Naive B cell (primary cell): ENCODE data around the gene SLC22A2. TPM values are rescaled to one million over a fixed set of nuclear protein-coding genes. Genes with fewer than 3 reads are reported as not detected.

Source experiments
- ATAC-seq, 2 donors: fragments of 150-1000 bp; cut with Tn5 transposase; 2 replicates each; pipeline ENCODE4 v1.10.0; 2021; ENCODE audit warnings: low read depth in 2 of 2, mild to moderate bottlenecking in 2 of 2, moderate library complexity in 2 of 2
- DNase-seq: peaks from one replicate; pipeline ENCODE4 v3.0.0; 2022
- H3K27ac Mint-ChIP-seq, 6 donors: one replicate each; pipeline ENCODE4 v1.8.0; 2020 to 2022; ENCODE audit warnings: mild to moderate bottlenecking in 6 of 6, mixed read lengths in 6 of 6, moderate library complexity in 5 of 6, inconsistent platforms in 2 of 6
- H3K27me3 Mint-ChIP-seq, 3 donors: one replicate each; pipeline ENCODE4 v1.8.0; 2021 to 2022; ENCODE audit warnings: mixed read lengths in 3 of 3, mild to moderate bottlenecking in 1 of 3
- H3K36me3 Mint-ChIP-seq, 2 donors: one replicate each; pipeline ENCODE4 v1.8.0; 2020 to 2022; ENCODE audit warnings: mixed read lengths in 2 of 2, inconsistent platforms in 1 of 2, mild to moderate bottlenecking in 1 of 2
- H3K4me1 Mint-ChIP-seq, 3 donors: one replicate each; pipeline ENCODE4 v1.8.0; 2020 to 2022; ENCODE audit warnings: mixed read lengths in 3 of 3, inconsistent platforms in 1 of 3, mild to moderate bottlenecking in 1 of 3, moderate library complexity in 1 of 3
- H3K4me3 Mint-ChIP-seq, 8 donors: one replicate each; pipeline ENCODE4 v1.8.0; 2020 to 2022; ENCODE audit warnings: mild to moderate bottlenecking in 8 of 8, mixed read lengths in 8 of 8, moderate library complexity in 8 of 8, inconsistent platforms in 2 of 8
- H3K9me3 Mint-ChIP-seq, 7 donors: one replicate each; pipeline ENCODE4 v1.8.0; 2020 to 2022; ENCODE audit warnings: mixed read lengths in 7 of 7, mild to moderate bottlenecking in 5 of 7, inconsistent platforms in 2 of 7, moderate library complexity in 1 of 7
- polyA plus RNA-seq, 6 donors: library from polyadenylated mRNA; unstranded; fragments of 300-500 nt; fragmentation: Illumina TruSeq; gene quantifications; one replicate each; pipeline ENCODE4 v1.2.3, GENCODE V29; 2021; ENCODE audit warnings: low read depth in 6 of 6

SLC22A2 gene
- polyA plus RNA-seq, 6 donors from 2014 or later, result not detected

DNA sequence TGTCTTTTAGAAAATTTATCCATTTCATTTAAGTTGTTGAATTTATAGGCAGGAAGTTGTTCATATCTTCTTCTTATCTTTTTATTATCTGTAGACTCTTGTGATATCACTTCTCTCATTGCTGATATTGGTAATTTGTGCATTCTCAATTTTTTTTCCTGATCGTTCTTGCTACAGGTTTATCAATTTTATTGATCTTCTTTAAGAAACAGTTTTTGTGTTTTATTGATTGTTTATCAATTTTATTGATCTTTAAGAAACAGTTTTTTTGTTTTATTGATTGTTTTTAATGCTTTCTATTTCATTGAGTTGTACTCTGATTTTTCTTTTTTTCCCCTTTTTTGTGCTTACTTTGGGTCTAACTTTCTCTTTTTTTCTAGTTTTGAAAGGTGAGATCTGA lies 23.8 kb upstream of the SLC22A2 start:
- no peak overlapping the region for H3K27ac Mint-ChIP-seq
- no peaks in the 10 kb centered on the region for H3K4me1 Mint-ChIP-seq
- no peak for ATAC-seq
- H3K9me3 Mint-ChIP-seq, result peaks cover 0 to 24% (median 5%) of the 10 kb centered on the region in 7 donors
- DNase-seq, result no peak
- H3K4me3 Mint-ChIP-seq, result no peak overlapping the region
- H3K36me3 Mint-ChIP-seq, result no peaks in the 10 kb centered on the region
- peaks cover 25 to 45% (median 30%) of the 10 kb centered on the region in 3 donors for H3K27me3 Mint-ChIP-seq

- Mint-ChIP-seq H3K27me3 (peaks cover 5 to 21% (median 12%) of the 10 kb centered on the region in 3 donors), H3K4me3 (no peak overlapping the region), H3K36me3 (no peaks in the 10 kb centered on the region), H3K27ac (no peak overlapping the region), H3K9me3 (peaks cover 0 to 17% (median 2%) of the 10 kb centered on the region in 7 donors), H3K4me1 (no peaks in the 10 kb centered on the region)
- ATAC-seq, result no peak
- no peak for DNase-seq
Observed at GRCh38 chr6:160279850-160280249, 21.2 kb upstream of the SLC22A2 start.

DNA sequence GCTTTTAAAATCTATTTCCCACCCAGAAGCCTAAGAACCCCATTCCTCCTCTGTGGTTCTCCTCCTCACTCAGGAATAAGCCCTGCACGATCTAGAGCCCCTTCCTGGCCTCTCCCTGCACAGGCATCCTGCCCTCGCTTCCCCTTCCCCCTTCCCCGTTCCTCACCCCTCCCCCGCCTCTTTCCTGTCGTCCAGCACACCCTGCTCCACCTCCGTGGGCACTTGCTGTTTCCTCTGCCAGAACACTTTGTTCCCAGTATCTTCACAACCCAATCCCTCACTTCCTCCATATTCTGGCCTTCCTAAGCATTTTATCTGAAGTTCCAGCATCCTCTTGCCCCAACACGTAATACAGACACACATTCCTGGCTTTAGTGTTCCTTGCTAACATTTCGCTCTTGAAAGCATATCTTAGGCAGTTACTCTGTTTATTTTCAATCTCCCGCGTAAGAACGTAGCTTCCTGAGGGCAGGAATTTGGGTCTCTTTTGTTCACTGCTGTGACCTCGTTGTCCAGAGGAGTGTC lies 20.2 kb upstream of the SLC22A2 start:
- Mint-ChIP-seq H3K27me3 (peaks cover 0 to 15% (median 12%) of the 10 kb centered on the region in 3 donors), H3K36me3 (no peaks in the 10 kb centered on the region), H3K4me1 (no peaks in the 10 kb centered on the region), H3K27ac (no peak overlapping the region), H3K9me3 (peaks cover 0 to 12% (median 2%) of the 10 kb centered on the region in 7 donors), H3K4me3 (no peak overlapping the region)
- ATAC-seq (no peak), DNase-seq (no peak)

- Mint-ChIP-seq H3K4me1 (no peaks in the 10 kb centered on the region), H3K36me3 (no peaks in the 10 kb centered on the region), H3K27me3 (peaks cover 0 to 15% (median 15%) of the 10 kb centered on the region in 3 donors), H3K27ac (no peak overlapping the region), H3K4me3 (no peak overlapping the region), H3K9me3 (peaks cover 0 to 12% (median 2%) of the 10 kb centered on the region in 7 donors)
- DNase-seq, result no peak
- ATAC-seq, result no peak
Observed at GRCh38 chr6:160278311-160278710, 19.7 kb upstream of the SLC22A2 start.

DNA sequence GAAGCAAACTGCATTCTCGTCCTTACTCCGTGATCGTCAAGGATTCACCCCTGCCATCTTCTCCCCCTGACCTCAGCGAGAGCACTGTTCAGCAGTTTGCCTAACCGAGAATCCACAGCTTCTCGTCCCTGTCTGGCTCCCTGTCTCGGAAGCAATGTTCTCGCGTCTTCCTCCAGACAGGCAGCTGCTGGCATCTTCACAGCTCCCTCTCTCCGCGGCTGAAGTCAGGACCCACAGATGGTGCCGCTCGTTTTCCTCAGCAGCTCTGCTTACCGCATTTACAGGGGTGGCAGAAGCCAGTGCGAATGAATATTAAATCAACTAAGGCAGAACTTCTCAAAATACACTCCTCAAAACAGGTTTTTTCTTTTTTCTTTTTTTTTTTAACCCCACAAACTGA lies 18.9 kb upstream of the SLC22A2 start:
- H3K27ac Mint-ChIP-seq, result no peak overlapping the region
- H3K9me3 Mint-ChIP-seq, result peaks cover 0 to 12% (median 2%) of the 10 kb centered on the region in 7 donors
- H3K4me3 Mint-ChIP-seq, result no peak overlapping the region
- no peaks in the 10 kb centered on the region for H3K4me1 Mint-ChIP-seq
- H3K27me3 Mint-ChIP-seq, result peaks cover 0 to 22% (median 15%) of the 10 kb centered on the region in 3 donors
- ATAC-seq, result no peak
- H3K36me3 Mint-ChIP-seq, result no peaks in the 10 kb centered on the region
- no peak for DNase-seq

GRCh38 chr6:160277144-160277543 lies 18.5 kb upstream of the SLC22A2 start:
- ATAC-seq (no peak), DNase-seq (no peak)
- H3K27me3 Mint-ChIP-seq, result peaks cover 0 to 22% (median 15%) of the 10 kb centered on the region in 3 donors

DNA sequence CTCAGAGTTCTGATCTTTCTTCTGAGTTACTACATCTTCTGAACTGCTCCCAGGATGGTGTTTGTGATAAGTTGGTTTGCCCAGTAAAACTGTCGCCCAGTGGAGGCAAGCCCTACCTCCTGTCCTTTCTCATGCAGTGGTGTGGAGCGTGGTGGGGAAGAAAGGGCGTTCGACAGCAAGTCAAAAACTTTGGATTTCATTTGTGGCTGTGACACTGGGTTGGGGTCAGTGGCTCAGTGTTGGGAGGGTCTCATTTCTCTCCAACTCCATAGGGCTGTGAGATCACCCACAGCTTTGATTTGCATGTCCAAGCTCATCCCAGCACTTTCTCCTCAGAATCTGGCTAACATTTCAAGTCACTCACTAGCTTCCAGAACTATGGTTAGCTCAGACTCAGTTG lies 17.5 kb upstream of the SLC22A2 start:
- peaks cover 0 to 11% (median 2%) of the 10 kb centered on the region in 7 donors for H3K9me3 Mint-ChIP-seq
- H3K4me1 Mint-ChIP-seq, result no peaks in the 10 kb centered on the region
- peaks cover 0 to 22% (median 15%) of the 10 kb centered on the region in 3 donors for H3K27me3 Mint-ChIP-seq
- DNase-seq (no peak), ATAC-seq (no peak)
- H3K27ac Mint-ChIP-seq, result no peak overlapping the region
- H3K4me3 Mint-ChIP-seq, result no peak overlapping the region
- H3K36me3 Mint-ChIP-seq, result no peaks in the 10 kb centered on the region

More at GRCh38 chr6:160277144-160277543, 18.5 kb upstream of the SLC22A2 start:
- H3K9me3 Mint-ChIP-seq, result peaks cover 0 to 12% (median 2%) of the 10 kb centered on the region in 7 donors
- no peak overlapping the region for H3K4me3 Mint-ChIP-seq
- no peak overlapping the region for H3K27ac Mint-ChIP-seq
- H3K36me3 Mint-ChIP-seq, result no peaks in the 10 kb centered on the region
- H3K4me1 Mint-ChIP-seq, result no peaks in the 10 kb centered on the region

DNA sequence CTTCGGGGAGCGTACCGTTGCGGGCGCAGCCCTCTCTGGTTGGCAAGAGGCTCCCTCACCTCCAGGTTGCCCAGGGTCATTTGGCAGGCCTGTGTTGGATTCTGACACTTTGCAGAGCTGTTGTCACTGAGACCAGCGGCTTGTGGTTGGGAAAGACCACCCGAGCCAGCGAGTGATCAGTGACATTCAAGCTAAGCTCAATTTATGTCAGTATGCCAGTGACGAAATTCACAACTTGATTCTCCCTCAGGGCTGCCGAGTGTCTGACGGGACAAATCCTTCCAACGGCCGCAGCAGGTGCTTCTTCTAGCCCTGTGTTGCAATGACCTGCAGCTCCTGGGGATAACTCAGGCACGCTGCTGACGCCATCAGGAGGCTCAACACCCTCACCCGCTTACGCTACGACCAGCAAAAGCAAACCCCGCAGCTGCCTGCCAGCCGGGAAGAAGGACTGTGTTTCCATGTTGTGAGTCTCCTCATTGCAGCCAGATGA lies 16.9 kb upstream of the SLC22A2 start:
- Mint-ChIP-seq H3K27ac (no peak overlapping the region), H3K27me3 (peaks cover 0 to 22% (median 15%) of the 10 kb centered on the region in 3 donors), H3K4me1 (no peaks in the 10 kb centered on the region), H3K36me3 (no peaks in the 10 kb centered on the region), H3K4me3 (no peak overlapping the region), H3K9me3 (peaks cover 0 to 11% (median 1%) of the 10 kb centered on the region in 7 donors)
- no peak for DNase-seq
- ATAC-seq, result no peak

- H3K27ac Mint-ChIP-seq, result no peak overlapping the region
- H3K27me3 Mint-ChIP-seq, result peaks cover 0 to 22% (median 15%) of the 10 kb centered on the region in 3 donors
- DNase-seq (no peak), ATAC-seq (no peak)
- H3K9me3 Mint-ChIP-seq, result peaks cover 0 to 11% (median 0%) of the 10 kb centered on the region in 7 donors
- H3K36me3 Mint-ChIP-seq, result no peaks in the 10 kb centered on the region
- no peak overlapping the region for H3K4me3 Mint-ChIP-seq
- no peaks in the 10 kb centered on the region for H3K4me1 Mint-ChIP-seq
Observed at GRCh38 chr6:160274871-160275510, 16.4 kb upstream of the SLC22A2 start.

DNA sequence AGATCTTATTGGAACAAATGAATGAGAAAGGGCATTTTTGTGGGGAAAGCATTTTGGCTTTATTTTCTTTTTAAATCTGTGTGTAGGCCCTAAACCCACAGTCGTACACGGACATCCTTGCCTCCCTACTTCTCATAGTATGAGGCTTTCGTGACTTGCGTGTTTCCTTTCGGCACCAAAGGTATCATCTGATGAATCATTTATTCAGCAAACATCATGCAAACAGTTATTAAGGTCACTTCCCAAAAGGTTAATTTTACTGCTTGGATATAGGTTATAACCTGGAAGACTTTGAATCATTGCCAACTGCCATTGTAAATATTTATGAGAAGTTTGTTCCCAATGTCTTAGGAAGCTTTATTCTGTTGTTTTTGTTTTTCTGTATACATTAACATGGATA lies 15.1 kb upstream of the SLC22A2 start:
- no peaks in the 10 kb centered on the region for H3K36me3 Mint-ChIP-seq
- DNase-seq (no peak), ATAC-seq (no peak)
- no peak overlapping the region for H3K27ac Mint-ChIP-seq
- no peaks in the 10 kb centered on the region for H3K4me1 Mint-ChIP-seq
- H3K27me3 Mint-ChIP-seq, result peaks cover 0 to 18% (median 3%) of the 10 kb centered on the region in 3 donors
- H3K4me3 Mint-ChIP-seq, result no peak overlapping the region
- H3K9me3 Mint-ChIP-seq, result peaks cover 0 to 3% (median 0%) of the 10 kb centered on the region in 7 donors

GRCh38 chr6:160273196-160273595 lies 14.6 kb upstream of the SLC22A2 start:
- Mint-ChIP-seq H3K9me3 (no peaks in the 10 kb centered on the region), H3K36me3 (no peaks in the 10 kb centered on the region), H3K27me3 (peaks cover 0 to 14% (median 0%) of the 10 kb centered on the region in 3 donors), H3K4me3 (no peak overlapping the region), H3K27ac (no peak overlapping the region), H3K4me1 (no peaks in the 10 kb centered on the region)
- DNase-seq, result no peak
- no peak for ATAC-seq

- DNase-seq, result no peak
- H3K27me3 Mint-ChIP-seq, result peaks cover 0 to 14% (median 0%) of the 10 kb centered on the region in 3 donors
- H3K4me3 Mint-ChIP-seq, result no peak overlapping the region
- no peak overlapping the region for H3K27ac Mint-ChIP-seq
- no peak for ATAC-seq
- H3K4me1 Mint-ChIP-seq, result no peaks in the 10 kb centered on the region
- no peaks in the 10 kb centered on the region for H3K9me3 Mint-ChIP-seq
- H3K36me3 Mint-ChIP-seq, result no peaks in the 10 kb centered on the region
Observed at GRCh38 chr6:160272707-160273106, 14.1 kb upstream of the SLC22A2 start.

DNA sequence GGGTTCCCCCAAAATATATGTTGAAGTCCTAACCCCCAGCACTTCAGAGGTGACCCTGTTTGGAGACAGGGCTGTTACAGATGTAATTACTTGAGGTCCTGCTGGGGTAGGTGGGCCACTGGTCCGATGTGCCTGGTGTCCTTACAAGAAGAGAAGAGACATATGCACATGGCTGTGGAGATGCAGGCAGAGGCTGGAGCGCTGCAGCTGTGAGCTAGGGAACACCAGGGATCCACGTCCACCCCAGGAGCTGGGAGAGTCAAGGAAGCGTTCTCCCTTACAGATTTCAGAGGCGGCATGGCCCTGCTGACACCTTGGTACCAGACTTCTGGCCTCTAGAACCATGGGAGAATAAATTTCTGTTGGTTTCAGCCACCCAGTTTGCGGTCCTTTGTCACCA lies 11.7 kb upstream of the SLC22A2 start:
- Mint-ChIP-seq H3K36me3 (no peaks in the 10 kb centered on the region), H3K4me1 (no peaks in the 10 kb centered on the region), H3K4me3 (no peak overlapping the region), H3K27ac (no peak overlapping the region), H3K27me3 (peaks cover 0 to 14% (median 0%) of the 10 kb centered on the region in 3 donors), H3K9me3 (peaks cover 0 to 2% (median 0%) of the 10 kb centered on the region in 7 donors)
- ATAC-seq (no peak), DNase-seq (no peak)

GRCh38 chr6:160269771-160270170 lies 11.2 kb upstream of the SLC22A2 start:
- ATAC-seq (no peak), DNase-seq (no peak)
- Mint-ChIP-seq H3K9me3 (peaks cover 0 to 2% (median 0%) of the 10 kb centered on the region in 7 donors), H3K4me1 (no peaks in the 10 kb centered on the region), H3K27ac (no peak overlapping the region), H3K36me3 (no peaks in the 10 kb centered on the region), H3K4me3 (no peak overlapping the region), H3K27me3 (peaks cover 0 to 14% (median 0%) of the 10 kb centered on the region in 3 donors)
